ENCODE data around the gene TENT4A. TPM values are rescaled to one million over a fixed set of nuclear protein-coding genes. Genes with fewer than 3 reads are reported as not detected.
A peak's percentile ranks its signal among the peaks of the same experiment; 100 is the strongest.

Gene TENT4A
- total RNA-seq, 1 experiment from 2014 or later: 25.6 TPM

DNA sequence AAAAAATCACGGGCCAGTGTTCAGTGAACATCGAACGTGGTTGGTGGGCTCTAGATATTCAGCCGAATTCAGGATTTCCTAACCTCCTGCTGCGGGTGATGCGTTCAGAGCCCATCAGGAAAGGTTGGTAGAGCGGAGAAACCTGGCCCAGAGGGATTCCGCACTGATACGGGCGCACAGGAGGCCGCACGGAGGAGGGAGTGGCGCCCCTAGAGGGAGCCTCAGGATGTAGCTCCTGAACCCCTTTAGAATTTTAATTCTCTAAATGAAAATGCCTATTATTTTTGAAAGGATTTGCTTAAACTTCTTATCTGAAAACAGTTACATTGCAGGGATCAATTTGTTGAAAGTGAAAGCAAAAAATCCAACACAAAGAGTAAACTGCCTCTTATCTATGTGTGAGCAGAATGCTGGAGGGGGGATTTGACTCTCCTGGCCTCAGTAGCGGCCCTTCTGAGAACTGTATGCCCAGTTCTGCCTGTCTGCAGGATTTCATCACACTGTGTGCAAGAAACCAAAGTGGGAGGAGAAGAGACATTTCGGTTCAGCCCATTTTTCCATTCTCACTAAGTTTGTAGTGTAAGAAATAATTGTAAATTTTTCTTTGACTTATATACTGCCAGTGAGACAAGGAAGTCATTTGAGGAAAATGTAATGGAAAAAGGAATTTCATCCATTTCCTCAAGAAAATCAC is 75.9 kb downstream of the TENT4A start:
- Mint-ChIP-seq H3K4me1 (peaks cover 3 to 8% of the 10 kb centered on the region in 2 experiments), H3K36me3 (ENCODE audit: insufficient read depth in 1 of 3, low read depth in 3 of 3) (no peaks in the 10 kb centered on the region), H3K4me3 (no peak overlapping the region), H3K27me3 (ENCODE audit: low read depth) (peaks cover 10% of the 10 kb centered on the region), H3K9me3 (no peaks in the 10 kb centered on the region), H3K27ac (no peak overlapping the region)
- H2BK15ac ChIP-seq (ENCODE audit: low read depth, low read length): no peak overlapping the region
- H4K8ac ChIP-seq (replicated peaks; ENCODE audit: insufficient read length, low read depth, low read length): no peak overlapping the region
- no peak overlapping the region for H2BK5ac ChIP-seq (ENCODE audit: insufficient read length, low read length)
- H3K23ac ChIP-seq (ENCODE audit: insufficient read length, low read depth, low read length): no peak overlapping the region
- H2BK120ac ChIP-seq (ENCODE audit: low read depth, low read length, poor library complexity, severe bottlenecking): no peak overlapping the region
- no peak overlapping the region for H2AK5ac ChIP-seq (ENCODE audit: insufficient read length, low read length)
- H3K23me2 ChIP-seq (ENCODE audit: insufficient read length, low read depth, low read length, poor library complexity, severe bottlenecking): no peaks in the 10 kb centered on the region
- H2BK12ac ChIP-seq (ENCODE audit: insufficient read length, low read depth, low read length): no peak overlapping the region
- H4K20me1 ChIP-seq (ENCODE audit: control insufficient read depth, insufficient read depth, insufficient read length): no peaks in the 10 kb centered on the region
- H3K4ac ChIP-seq (ENCODE audit: low read depth, low read length): no peak overlapping the region
- peak; percentile 75 for TF ChIP-seq CTCF (conservative IDR thresholded peaks at IDR 0.05)
- no peak overlapping the region for H3K4me2 ChIP-seq (ENCODE audit: insufficient read depth, insufficient read length, low read length)
- H3K9ac ChIP-seq (ENCODE audit: extremely low read depth, insufficient read length, low read length): no peak overlapping the region
- no peaks in the 10 kb centered on the region for H3K27me3 ChIP-seq (ENCODE audit: insufficient read depth, low read length)
- H4K91ac ChIP-seq (ENCODE audit: insufficient read length, low read depth, low read length): no peak overlapping the region
- no peaks in the 10 kb centered on the region for H3K79me1 ChIP-seq (ENCODE audit: insufficient read depth, low read depth, low read length, poor library complexity, severe bottlenecking)
- no peaks in the 10 kb centered on the region for H3K79me2 ChIP-seq (ENCODE audit: insufficient read depth, low read length)
- DNase-seq: no peak
- H3T11ph ChIP-seq (ENCODE audit: low read length): no peak overlapping the region
- whole genome bisulfite sequencing (ENCODE audit: extremely low coverage, insufficient read length, low lambda C conversion rate): no CpG with 5 or more reads among the region's 15 CpGs
- H3K56ac ChIP-seq (ENCODE audit: insufficient read length, low read depth, low read length): no peak overlapping the region
- H4K5ac ChIP-seq (ENCODE audit: insufficient read length, low read depth, low read length): no peak overlapping the region
- no peak overlapping the region for H2AFZ ChIP-seq (ENCODE audit: low read length)
- H3K14ac ChIP-seq (ENCODE audit: insufficient read depth, low read length): no peak overlapping the region; the same call in 1 of the 2 replicates
- no peak overlapping the region for H3K18ac ChIP-seq (ENCODE audit: insufficient read length, low read depth, low read length)
- H3K9me3 ChIP-seq (ENCODE audit: control insufficient read depth, low read depth, low read length): no peaks in the 10 kb centered on the region
- H2BK20ac ChIP-seq (ENCODE audit: low read depth, low read length, poor library complexity, severe bottlenecking): no peak overlapping the region
- H3K27ac ChIP-seq (ENCODE audit: insufficient read length, low read depth, low read length): no peak overlapping the region
- no peaks in the 10 kb centered on the region for H3K4me1 ChIP-seq (ENCODE audit: insufficient read depth, low read length)
